Measurements from ENCODE around the gene IQCK.

DNA sequence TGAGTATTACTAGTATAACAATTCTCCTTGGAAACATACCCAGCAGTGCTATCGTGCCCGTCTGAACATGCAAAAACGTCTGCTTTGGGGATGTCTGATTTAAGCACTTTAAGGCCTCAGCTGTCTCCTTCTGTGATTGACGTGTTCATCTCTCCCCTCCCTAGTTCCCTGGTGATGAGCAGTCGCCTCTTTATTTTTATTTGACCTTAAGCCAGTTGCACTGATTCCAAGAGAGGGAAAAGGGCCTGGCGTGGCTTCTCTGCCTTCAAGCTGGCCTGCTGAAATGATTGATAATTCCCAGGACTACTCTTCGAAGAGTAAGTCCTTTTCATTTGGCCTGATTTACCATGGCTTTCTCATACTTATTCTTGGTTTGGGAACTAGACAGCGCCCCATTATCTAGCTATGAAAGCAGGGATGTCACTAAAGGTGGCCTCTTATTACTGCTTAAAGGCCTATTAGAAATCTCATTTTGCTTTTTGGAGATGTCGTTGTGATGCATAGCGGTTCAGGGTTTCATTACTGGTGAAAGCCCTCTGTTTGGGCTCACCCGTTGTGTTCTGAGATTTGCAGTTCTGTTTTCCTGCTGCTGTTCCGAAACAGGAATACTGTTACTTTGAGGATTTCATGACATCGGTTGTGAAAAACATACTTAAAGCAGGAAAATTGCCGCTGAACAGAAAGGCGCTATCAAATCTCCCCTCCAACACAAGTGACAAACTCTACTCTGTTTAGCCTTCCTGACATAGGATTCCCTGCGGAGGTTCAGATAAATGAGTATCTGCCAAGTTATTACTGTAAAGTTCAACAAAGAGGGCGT is 65.5 kb downstream of the IQCK start:
- TF ChIP-seq ARNT (IDR thresholded peaks at IDR 0.05) (no peak), FOXM1 (IDR thresholded peaks at IDR 0.05; ENCODE audit: borderline replicate concordance) (no peak), SP1 (IDR thresholded peaks at IDR 0.05) (no peak), BHLHE40 (IDR thresholded peaks at IDR 0.05; ENCODE audit: borderline replicate concordance) (no peak), ELF4 (IDR thresholded peaks at IDR 0.05) (no peak), NFRKB (IDR thresholded peaks at IDR 0.05) (no peak), FOXK2 (IDR thresholded peaks at IDR 0.05) (no peak), HDGF (IDR thresholded peaks at IDR 0.05; ENCODE audit: borderline replicate concordance) (no peak), SUZ12 (IDR thresholded peaks at IDR 0.05) (no peak), CTBP1 (IDR thresholded peaks at IDR 0.05; ENCODE audit: borderline replicate concordance) (no peak), TARDBP (IDR thresholded peaks at IDR 0.05) (no peak)
- TF ChIP-seq, protein P1, sequence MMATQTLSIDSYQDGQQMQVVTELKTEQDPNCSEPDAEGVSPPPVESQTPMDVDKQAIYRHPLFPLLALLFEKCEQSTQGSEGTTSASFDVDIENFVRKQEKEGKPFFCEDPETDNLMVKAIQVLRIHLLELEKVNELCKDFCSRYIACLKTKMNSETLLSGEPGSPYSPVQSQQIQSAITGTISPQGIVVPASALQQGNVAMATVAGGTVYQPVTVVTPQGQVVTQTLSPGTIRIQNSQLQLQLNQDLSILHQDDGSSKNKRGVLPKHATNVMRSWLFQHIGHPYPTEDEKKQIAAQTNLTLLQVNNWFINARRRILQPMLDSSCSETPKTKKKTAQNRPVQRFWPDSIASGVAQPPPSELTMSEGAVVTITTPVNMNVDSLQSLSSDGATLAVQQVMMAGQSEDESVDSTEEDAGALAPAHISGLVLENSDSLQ (IDR thresholded peaks at IDR 0.05): no peak
